Measurements from ENCODE around the gene FYB1. TPM values are rescaled to one million over a fixed set of nuclear protein-coding genes. Genes with fewer than 3 reads are reported as not detected.

The FYB1 gene
- total RNA-seq, 2 experiments from 2014 or later: 71.3 to 74.1 TPM

DNA sequence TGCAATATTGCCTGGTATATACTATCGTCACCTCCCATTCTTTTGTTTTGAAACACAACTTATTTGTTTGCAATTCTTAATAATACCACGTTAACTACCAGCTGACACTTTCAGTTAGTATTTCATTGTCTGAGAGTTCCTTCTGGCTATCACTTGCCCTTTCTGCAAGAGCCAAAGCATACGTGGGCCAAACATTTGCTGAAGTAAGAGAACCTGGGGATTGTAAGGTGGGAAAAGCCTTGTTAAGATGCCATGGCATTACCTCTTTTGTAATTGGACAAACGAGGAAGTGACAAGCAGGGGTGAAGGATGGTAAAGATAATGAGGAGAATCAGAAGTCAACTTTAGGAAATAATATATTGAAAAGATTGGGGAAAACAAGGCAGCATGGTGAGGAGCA is 47.7 kb downstream of the FYB1 start:
- Mint-ChIP-seq H3K27me3 (no peaks in the 10 kb centered on the region), H3K4me3 (no peak overlapping the region)

DNA sequence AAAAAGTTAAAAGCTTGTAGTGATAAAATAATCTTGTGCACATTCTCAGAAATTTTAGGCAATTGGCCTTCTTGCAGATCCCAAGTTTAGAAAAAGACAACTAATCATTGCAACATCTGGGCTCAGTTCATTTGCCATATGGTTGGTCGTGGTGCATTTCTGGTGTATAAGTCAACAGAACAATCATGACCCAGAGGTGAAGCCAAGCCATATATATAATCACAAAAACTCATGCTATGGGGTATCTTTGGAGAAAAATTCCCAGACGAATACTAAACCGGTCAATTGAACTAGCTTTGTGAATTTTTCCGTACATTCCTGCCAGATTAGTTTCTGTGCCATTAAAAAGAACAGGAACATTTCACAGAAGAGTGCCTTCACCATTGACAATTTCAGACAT is 50.3 kb downstream of the FYB1 start:
- Mint-ChIP-seq H3K9me3 (peaks cover 26% of the 10 kb centered on the region), H3K4me3 (peak overlapping the region; percentile 44), H3K27ac (peak overlapping the region; percentile 68), H3K4me1 (peaks cover 88% of the 10 kb centered on the region), H3K36me3 (peaks cover 64% of the 10 kb centered on the region), H3K27me3 (no peaks in the 10 kb centered on the region)
- no peak for DNase-seq

More for the DNA sequence above, 47.7 kb downstream of the FYB1 start:
- no peak for DNase-seq
- Mint-ChIP-seq H3K4me1 (peaks cover 88% of the 10 kb centered on the region), H3K36me3 (peaks cover 67% of the 10 kb centered on the region), H3K27ac (peak overlapping the region; percentile 55), H3K9me3 (peaks cover 17% of the 10 kb centered on the region)

- Mint-ChIP-seq H3K4me1 (peaks cover 88% of the 10 kb centered on the region), H3K27ac (peak overlapping the region; percentile 84), H3K27me3 (no peaks in the 10 kb centered on the region), H3K4me3 (peak overlapping the region; percentile 58), H3K36me3 (peaks cover 53% of the 10 kb centered on the region), H3K9me3 (peaks cover 20% of the 10 kb centered on the region)
- DNase-seq: no peak
These were observed 51.4 kb downstream of the FYB1 start for GRCh38 chr5:39167972-39168342.

DNA sequence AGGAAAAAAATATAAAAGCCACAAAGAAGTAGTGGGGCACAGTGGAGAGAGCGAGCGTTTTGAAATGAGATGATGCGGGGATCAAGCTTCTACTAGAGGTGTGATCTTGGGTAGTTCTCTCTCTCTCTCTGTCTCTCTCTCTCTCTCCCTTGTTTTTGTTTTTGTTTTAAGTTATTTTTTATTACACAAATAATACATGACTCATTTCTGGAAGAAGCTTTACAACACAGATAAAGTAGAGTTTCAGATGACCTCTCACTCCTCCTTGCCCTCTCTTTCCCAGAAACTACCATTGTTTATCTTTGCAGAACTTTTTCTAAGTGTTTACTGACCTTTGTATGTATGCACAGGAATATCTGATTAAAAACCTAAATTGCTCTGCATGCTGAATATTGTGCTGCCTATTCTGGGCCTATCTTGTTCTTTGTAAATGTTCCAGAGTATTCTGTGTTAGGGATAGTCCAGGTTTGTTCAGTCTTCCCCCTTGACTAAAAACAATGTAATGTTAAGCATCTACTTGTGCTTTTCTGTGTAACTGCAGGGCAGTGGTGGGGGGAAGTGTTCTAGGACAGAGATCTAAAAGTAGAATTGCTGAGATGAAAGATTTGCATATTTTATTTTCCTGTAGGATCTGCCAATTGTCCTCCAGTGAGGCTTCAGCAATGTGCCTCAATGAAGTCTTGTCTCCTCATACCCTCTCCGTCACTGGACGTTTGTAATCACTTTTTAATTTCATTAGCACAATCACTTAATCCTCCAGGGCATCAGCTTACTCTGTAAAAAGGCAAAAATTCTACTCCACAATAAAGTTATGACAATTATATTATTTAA is 52.0 kb downstream of the FYB1 start:
- peaks cover 17% of the 10 kb centered on the region for H3K9me3 Mint-ChIP-seq
- peaks cover 47% of the 10 kb centered on the region for H3K36me3 Mint-ChIP-seq
- H3K4me3 Mint-ChIP-seq: peak overlapping the region; percentile 58
- DNase-seq: no peak
- H3K27me3 Mint-ChIP-seq: no peaks in the 10 kb centered on the region
- peaks cover 85% of the 10 kb centered on the region for H3K4me1 Mint-ChIP-seq
- peak overlapping the region; percentile 84 for H3K27ac Mint-ChIP-seq

DNA sequence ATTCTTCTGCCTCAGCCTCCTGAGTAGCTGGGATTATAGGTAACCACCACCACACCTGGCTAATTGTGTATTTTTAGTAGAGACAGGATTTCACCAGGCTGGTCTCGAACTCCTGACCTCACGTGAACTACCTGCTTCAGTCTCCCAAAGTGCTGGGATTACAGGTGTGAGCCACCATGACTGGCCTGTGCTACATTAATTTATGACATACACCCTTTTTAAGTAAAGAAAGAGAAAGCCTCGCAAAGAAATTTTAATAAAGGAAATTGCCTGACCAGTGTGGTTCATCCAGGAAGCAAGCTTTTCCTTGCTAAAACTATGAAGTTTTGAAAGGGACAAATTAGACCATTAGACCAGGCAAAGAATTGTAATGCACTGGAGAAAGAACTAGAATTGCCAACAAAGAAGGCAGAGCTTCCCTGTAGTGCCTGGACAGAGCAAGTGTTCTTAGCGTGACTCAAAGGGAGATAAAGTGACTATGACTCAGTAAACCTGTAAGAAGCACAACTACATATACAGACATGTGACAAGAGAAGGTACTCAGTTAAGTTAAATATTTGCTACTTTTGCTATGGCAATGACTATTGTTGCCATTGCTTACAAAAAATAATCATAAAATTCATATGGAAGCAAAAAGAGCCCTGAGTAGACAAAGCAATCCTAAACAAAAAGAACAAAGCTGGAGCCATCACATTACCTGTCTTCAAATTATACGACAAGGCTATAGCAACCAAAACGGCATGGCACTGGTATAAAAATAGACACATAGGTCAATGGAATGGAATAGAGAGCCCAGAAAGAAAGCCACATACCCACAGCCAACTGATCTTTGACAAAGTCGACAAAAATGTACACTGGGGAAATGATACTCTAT is 54.6 kb downstream of the FYB1 start:
- no peak for DNase-seq
- Mint-ChIP-seq H3K4me1 (peaks cover 82% of the 10 kb centered on the region), H3K36me3 (peaks cover 29% of the 10 kb centered on the region), H3K27me3 (no peaks in the 10 kb centered on the region), H3K4me3 (peak overlapping the region; percentile 68), H3K9me3 (peaks cover 14% of the 10 kb centered on the region), H3K27ac (peak overlapping the region; percentile 95)

DNA sequence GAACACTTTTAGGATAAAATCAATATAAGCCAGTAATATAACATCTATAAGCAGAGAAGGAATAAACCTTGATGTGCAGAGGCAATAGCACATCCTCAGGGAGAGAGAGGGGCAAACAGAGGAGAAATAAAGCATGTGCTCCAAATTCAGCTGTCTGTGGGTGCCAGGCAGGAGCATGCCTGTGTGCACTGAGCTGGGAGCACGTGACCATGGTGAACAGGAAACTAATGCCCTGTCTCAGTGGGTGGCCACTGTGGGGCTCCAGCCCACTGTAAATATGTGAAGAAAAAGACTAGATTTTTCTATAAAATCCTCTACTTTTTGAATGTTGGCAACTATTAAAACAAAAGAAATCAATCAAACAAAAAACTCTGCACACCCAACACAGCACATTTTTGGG is 55.3 kb downstream of the FYB1 start:
- DNase-seq: peak; percentile 45
- Mint-ChIP-seq H3K27ac (peak overlapping the region; percentile 95), H3K36me3 (peaks cover 24% of the 10 kb centered on the region), H3K9me3 (peaks cover 9% of the 10 kb centered on the region), H3K27me3 (no peaks in the 10 kb centered on the region), H3K4me1 (peaks cover 80% of the 10 kb centered on the region), H3K4me3 (peak overlapping the region; percentile 68)

- Mint-ChIP-seq H3K9me3 (peaks cover 9% of the 10 kb centered on the region), H3K4me1 (peaks cover 79% of the 10 kb centered on the region), H3K36me3 (peaks cover 23% of the 10 kb centered on the region), H3K4me3 (peak overlapping the region; percentile 26), H3K27me3 (no peaks in the 10 kb centered on the region), H3K27ac (peak overlapping the region; percentile 6)
- no peak for DNase-seq
These were observed 57.8 kb downstream of the FYB1 start for GRCh38 chr5:39161578-39161977.

- no peak for DNase-seq
- H3K9me3 Mint-ChIP-seq: peaks cover 8% of the 10 kb centered on the region
- peaks cover 20% of the 10 kb centered on the region for H3K36me3 Mint-ChIP-seq
- H3K4me1 Mint-ChIP-seq: peaks cover 80% of the 10 kb centered on the region
- no peak overlapping the region for H3K4me3 Mint-ChIP-seq
- no peaks in the 10 kb centered on the region for H3K27me3 Mint-ChIP-seq
- H3K27ac Mint-ChIP-seq: peak overlapping the region; percentile 44
These were observed 58.7 kb downstream of the FYB1 start for GRCh38 chr5:39160576-39161213.

DNA sequence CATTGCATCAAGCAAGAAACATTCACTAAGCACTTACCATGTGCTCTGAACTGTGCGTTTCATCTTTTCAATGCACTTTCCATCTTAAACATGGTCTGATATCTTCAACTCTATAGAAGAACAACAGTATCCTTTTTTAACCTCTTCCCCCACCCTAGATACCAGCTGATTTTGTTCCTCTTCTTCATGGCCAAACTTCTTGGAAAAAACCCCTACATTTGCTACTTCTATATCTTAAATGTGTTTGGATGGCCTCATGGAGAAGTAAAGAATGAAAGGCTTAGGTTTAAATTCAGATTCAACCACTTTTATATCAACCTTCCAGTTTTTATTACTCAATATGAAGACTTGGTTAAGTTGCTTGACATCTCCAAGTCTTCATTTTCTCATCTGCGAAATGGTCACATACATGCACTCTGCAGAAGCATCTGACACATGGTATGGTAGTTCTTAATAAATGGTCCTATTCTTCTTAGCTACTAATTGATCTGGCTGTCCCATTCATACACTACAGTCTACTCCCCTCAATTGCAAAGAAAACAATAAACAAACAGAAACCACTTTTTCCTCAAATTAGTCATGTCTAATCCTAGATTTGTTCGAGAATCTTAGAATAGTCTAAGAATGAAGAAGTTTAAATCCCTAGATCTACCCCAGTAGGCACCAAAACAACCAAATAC is 59.4 kb downstream of the FYB1 start:
- H3K4me3 Mint-ChIP-seq: no peak overlapping the region
- H3K9me3 Mint-ChIP-seq: peaks cover under 1% of the 10 kb centered on the region
- peak overlapping the region; percentile 44 for H3K27ac Mint-ChIP-seq
- DNase-seq: no peak
- H3K4me1 Mint-ChIP-seq: peaks cover 79% of the 10 kb centered on the region
- H3K27me3 Mint-ChIP-seq: no peaks in the 10 kb centered on the region
- H3K36me3 Mint-ChIP-seq: peaks cover 13% of the 10 kb centered on the region

- H3K36me3 Mint-ChIP-seq: peaks cover 6% of the 10 kb centered on the region
- peaks cover 75% of the 10 kb centered on the region for H3K4me1 Mint-ChIP-seq
- DNase-seq: no peak
- no peaks in the 10 kb centered on the region for H3K27me3 Mint-ChIP-seq
- no peaks in the 10 kb centered on the region for H3K9me3 Mint-ChIP-seq
- H3K27ac Mint-ChIP-seq: peak overlapping the region; percentile 81
- H3K4me3 Mint-ChIP-seq: no peak overlapping the region
These were observed 60.6 kb downstream of the FYB1 start for GRCh38 chr5:39158786-39159185.

DNA sequence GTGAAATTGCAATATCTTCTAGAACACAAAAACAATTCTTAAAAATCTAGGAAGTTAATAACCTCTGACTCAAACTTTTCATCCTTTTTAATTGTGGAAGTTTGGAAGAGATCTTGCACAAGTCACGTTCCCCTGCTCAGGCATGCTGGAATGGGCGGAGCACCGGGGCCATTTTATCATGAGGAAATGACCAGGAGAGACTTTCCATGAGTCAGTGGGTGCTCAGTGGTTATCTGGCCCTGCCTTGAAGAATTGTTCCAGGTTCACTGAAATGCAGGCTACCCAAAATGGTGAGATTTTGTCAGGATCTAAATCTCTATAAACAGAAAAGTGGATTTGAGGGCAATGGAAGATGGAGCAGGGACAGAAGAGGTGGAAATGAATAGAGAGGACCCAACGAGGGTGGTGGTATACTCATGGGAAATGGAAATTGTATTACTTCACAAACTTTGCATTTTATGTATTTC is 61.2 kb downstream of the FYB1 start:
- DNase-seq: no peak
- Mint-ChIP-seq H3K9me3 (no peaks in the 10 kb centered on the region), H3K27ac (peak overlapping the region; percentile 81), H3K27me3 (no peaks in the 10 kb centered on the region), H3K4me1 (peaks cover 74% of the 10 kb centered on the region), H3K36me3 (peaks cover 9% of the 10 kb centered on the region), H3K4me3 (no peak overlapping the region)

DNA sequence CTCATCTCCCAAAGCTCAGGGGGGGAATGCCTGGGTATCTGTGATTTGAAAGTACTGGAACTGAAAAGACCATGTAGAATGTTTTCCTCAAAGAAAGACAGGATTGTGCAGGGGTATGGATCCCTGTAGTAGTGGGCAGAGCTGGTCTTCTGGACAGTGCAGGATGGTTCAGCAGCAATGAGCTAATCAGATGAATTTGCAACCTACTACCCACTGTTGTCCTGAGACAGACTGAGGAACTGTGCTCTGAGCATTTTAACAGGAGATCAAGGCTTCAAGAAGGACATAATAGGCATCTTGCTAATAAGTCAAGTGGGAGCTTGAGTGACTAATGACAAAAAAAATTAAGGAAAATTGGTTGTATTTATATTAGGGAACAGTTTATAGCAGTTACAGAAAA is 61.7 kb downstream of the FYB1 start:
- no peaks in the 10 kb centered on the region for H3K27me3 Mint-ChIP-seq
- H3K4me1 Mint-ChIP-seq: peaks cover 76% of the 10 kb centered on the region
- H3K4me3 Mint-ChIP-seq: no peak overlapping the region
- H3K9me3 Mint-ChIP-seq: no peaks in the 10 kb centered on the region
- peak overlapping the region; percentile 81 for H3K27ac Mint-ChIP-seq
- DNase-seq: no peak
- peaks cover 12% of the 10 kb centered on the region for H3K36me3 Mint-ChIP-seq

DNA sequence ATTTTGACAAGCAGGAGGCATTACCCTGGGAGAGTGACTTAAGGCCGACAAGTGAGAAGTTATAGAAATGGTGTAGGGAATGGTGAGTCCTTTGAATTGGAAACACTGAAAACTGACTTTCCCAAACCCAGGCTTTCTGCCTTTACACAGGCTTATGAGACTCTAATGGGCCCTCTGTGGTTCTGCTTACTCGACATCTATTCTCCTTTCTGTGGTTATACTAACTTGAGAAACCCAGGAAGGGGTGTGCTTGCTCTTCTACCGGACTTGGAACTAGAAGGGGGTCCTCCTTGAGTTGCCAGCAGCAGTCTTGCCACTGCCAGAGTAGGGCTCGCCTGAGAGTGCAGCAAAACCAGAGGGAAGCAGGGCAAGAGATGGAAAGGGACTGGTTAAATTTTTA is 63.3 kb downstream of the FYB1 start:
- H3K27me3 Mint-ChIP-seq: no peaks in the 10 kb centered on the region
- DNase-seq: no peak
- H3K4me3 Mint-ChIP-seq: peak overlapping the region; percentile 63
- H3K9me3 Mint-ChIP-seq: no peaks in the 10 kb centered on the region
- H3K27ac Mint-ChIP-seq: peak overlapping the region; percentile 81
- H3K36me3 Mint-ChIP-seq: peaks cover 25% of the 10 kb centered on the region
- H3K4me1 Mint-ChIP-seq: peaks cover 84% of the 10 kb centered on the region

GRCh38 chr5:39151745-39152144 is 67.6 kb downstream of the FYB1 start:
- no peaks in the 10 kb centered on the region for H3K27me3 Mint-ChIP-seq
- H3K27ac Mint-ChIP-seq: peak overlapping the region; percentile 61
- peaks cover 38% of the 10 kb centered on the region for H3K36me3 Mint-ChIP-seq
- no peaks in the 10 kb centered on the region for H3K9me3 Mint-ChIP-seq
- H3K4me3 Mint-ChIP-seq: peak overlapping the region; percentile 33
- no peak for DNase-seq
- peaks cover 76% of the 10 kb centered on the region for H3K4me1 Mint-ChIP-seq

Measured in activated naive CD8-positive, alpha-beta T cell treated with anti-CD3 and anti-CD28 coated beads for 36 hours (primary cell).